Tibial nerve (tissue), 4 donors: ENCODE data around the gene GRK2. TPM values are rescaled to one million over a fixed set of nuclear protein-coding genes. Genes with fewer than 3 reads are reported as not detected.

Experiments
- DNase-seq, 2 donors: peaks; one replicate each; pipeline ENCODE4 v3.0.0-alpha.2; 2019; ENCODE audit warnings: low spot score in 2 of 2
- H3K27ac ChIP-seq, 4 donors: fragments of 200-600 bp; sonication (generic) in 3 of 4; one replicate each; pipeline ENCODE4 v1.5.1; 2017 to 2019; ENCODE audit warnings: mild to moderate bottlenecking in 1 of 4
- H3K27me3 ChIP-seq, 2 donors: fragments of 200-600 bp; sonication (generic) in 1 of 2; one replicate each; pipeline versions ENCODE4 v1.5.1 to v1.6.0; 2017 to 2019
- H3K36me3 ChIP-seq, 3 donors: fragments of 200-600 bp; sonication (generic); one replicate each; pipeline ENCODE4 v1.5.1; 2018 to 2019
- H3K4me1 ChIP-seq, 4 donors: fragments of 200-600 bp; sonication (generic) in 3 of 4; one replicate each; pipeline ENCODE4 v1.5.1; 2017 to 2019
- H3K4me3 ChIP-seq, 4 donors: fragments of 200-600 bp; sonication (generic) in 3 of 4; one replicate each; pipeline ENCODE4 v1.5.1; 2017 to 2019; ENCODE audit warnings: mild to moderate bottlenecking in 1 of 4, moderate library complexity in 1 of 4
- H3K9me3 ChIP-seq, 4 donors: fragments of 200-600 bp; sonication (generic) in 3 of 4; one replicate each; pipeline ENCODE4 v1.5.1; 2017 to 2019
- EP300 ChIP-seq, 2 donors: sonication (generic); formaldehyde crosslinking; IDR thresholded peaks; one replicate each; pipeline ENCODE4 v1.6.1; 2017; ENCODE audit warnings: antibody characterized with exemption in 2 of 2, mild to moderate bottlenecking in 1 of 2
- POLR2A ChIP-seq, 2 donors: fragments of 450-650 bp; IDR thresholded peaks; one replicate each; pipeline ENCODE4 v1.6.1; 2017; ENCODE audit warnings: antibody characterized with exemption in 2 of 2, mild to moderate bottlenecking in 2 of 2, moderate library complexity in 2 of 2
- WGBS, 2 donors: methylation state at CpG; one replicate each; pipeline ENCODE4 v1.1.5; 2018; 5-methylcytosine and 5-hydroxymethylcytosine counted together
- total RNA-seq, 4 donors: library from RNA; depleted of rRNA; stranded (reverse); fragments of >200 nt; gene quantifications; one replicate each; pipeline ENCODE4 v1.1.0, GENCODE V29; 2016
- TF ChIP-seq, protein P1 (sequence below), 5 experiments: fragments of 200-600 bp in 3 of 5; fragments of 450-650 bp in 2 of 5; sonication (generic) in 3 of 5; IDR thresholded peaks; one replicate each; pipeline ENCODE4 v1.5.1; 2016 to 2019; ENCODE audit warnings: antibody characterized with exemption in 5 of 5, mild to moderate bottlenecking in 3 of 5, moderate library complexity in 2 of 5

The GRK2 gene
- total RNA-seq, 4 donors from 2014 or later: 46.0 to 134 (median 65.4) TPM

GRCh38 chr11:67250059-67251043, 15.9 kb upstream of the GRK2 start:
- WGBS, 2 donors: 85 to 91% methylated on average over 37 of the region's 37 CpGs
- peaks cover 0 to 33% (median 9%) of the 10 kb centered on the region in 4 donors for H3K4me1 ChIP-seq
- TF ChIP-seq EP300 (IDR thresholded peaks at IDR 0.05) (no peak), POLR2A (IDR thresholded peaks at IDR 0.05) (no peak)
- TF ChIP-seq, protein P1, sequence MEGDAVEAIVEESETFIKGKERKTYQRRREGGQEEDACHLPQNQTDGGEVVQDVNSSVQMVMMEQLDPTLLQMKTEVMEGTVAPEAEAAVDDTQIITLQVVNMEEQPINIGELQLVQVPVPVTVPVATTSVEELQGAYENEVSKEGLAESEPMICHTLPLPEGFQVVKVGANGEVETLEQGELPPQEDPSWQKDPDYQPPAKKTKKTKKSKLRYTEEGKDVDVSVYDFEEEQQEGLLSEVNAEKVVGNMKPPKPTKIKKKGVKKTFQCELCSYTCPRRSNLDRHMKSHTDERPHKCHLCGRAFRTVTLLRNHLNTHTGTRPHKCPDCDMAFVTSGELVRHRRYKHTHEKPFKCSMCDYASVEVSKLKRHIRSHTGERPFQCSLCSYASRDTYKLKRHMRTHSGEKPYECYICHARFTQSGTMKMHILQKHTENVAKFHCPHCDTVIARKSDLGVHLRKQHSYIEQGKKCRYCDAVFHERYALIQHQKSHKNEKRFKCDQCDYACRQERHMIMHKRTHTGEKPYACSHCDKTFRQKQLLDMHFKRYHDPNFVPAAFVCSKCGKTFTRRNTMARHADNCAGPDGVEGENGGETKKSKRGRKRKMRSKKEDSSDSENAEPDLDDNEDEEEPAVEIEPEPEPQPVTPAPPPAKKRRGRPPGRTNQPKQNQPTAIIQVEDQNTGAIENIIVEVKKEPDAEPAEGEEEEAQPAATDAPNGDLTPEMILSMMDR (IDR thresholded peaks at IDR 0.05): no peak
- no peaks in the 10 kb centered on the region for H3K9me3 ChIP-seq
- no peak overlapping the region for H3K27ac ChIP-seq
- peaks cover 0 to 94% (median 66%) of the 10 kb centered on the region in 3 donors for H3K36me3 ChIP-seq
- DNase-seq: no peak
- H3K4me3 ChIP-seq: no peak overlapping the region
- no peaks in the 10 kb centered on the region for H3K27me3 ChIP-seq

GRCh38 chr11:67251841-67252240, 14.4 kb upstream of the GRK2 start:
- DNase-seq: no peak
- Histone ChIP-seq H3K4me3 (no peak overlapping the region), H3K27ac (peak overlapping the region in 1 of 4 donors; percentile 45), H3K9me3 (no peaks in the 10 kb centered on the region), H3K4me1 (peaks cover 0 to 33% (median 9%) of the 10 kb centered on the region in 4 donors), H3K27me3 (no peaks in the 10 kb centered on the region), H3K36me3 (peaks cover 0 to 95% (median 66%) of the 10 kb centered on the region in 3 donors)
- TF ChIP-seq EP300 (IDR thresholded peaks at IDR 0.05) (no peak), POLR2A (IDR thresholded peaks at IDR 0.05) (no peak)
- TF ChIP-seq, protein P1 (IDR thresholded peaks at IDR 0.05): no peak
- WGBS, 2 donors: 67 to 74% methylated on average over 1 of the region's 1 CpG

DNA sequence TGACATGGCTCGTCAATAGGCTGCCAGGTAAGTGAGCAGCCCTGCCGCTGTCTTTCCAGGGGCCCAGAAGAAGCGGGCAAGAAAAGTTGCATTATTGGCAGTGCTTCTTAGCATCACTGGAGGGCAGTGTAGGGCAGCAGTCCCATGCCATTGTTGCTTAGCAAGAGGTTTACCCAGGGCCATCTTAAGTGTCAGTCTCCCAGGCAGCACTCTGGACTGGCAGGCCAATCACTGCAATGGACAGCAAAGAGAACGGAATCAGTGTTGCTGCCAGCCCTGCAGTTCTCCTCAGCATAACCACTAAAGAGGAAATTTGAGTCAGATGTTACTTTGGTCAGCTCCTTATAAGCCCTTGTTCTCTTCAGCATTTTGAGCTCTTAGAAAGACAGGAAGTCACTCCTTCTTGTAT, 13.4 kb upstream of the GRK2 start:
- Histone ChIP-seq H3K4me3 (no peak overlapping the region), H3K36me3 (peaks cover 0 to 94% (median 65%) of the 10 kb centered on the region in 3 donors), H3K27ac (peak overlapping the region in 2 of 4 donors; percentile 77 to 78), H3K27me3 (no peaks in the 10 kb centered on the region), H3K4me1 (peaks cover 0 to 33% (median 9%) of the 10 kb centered on the region in 4 donors), H3K9me3 (no peaks in the 10 kb centered on the region)
- TF ChIP-seq POLR2A (IDR thresholded peaks at IDR 0.05) (no peak), EP300 (IDR thresholded peaks at IDR 0.05) (peak in 1 of 2 donors; percentile 30)
- TF ChIP-seq, protein P1 (IDR thresholded peaks at IDR 0.05): peak; percentile 9 to 46 (median 29)
- no peak for DNase-seq
- 54 to 75% methylated on average over 4 of the region's 4 CpGs for WGBS, 2 donors

- 72 to 86% methylated on average over 14 of the region's 14 CpGs for WGBS, 2 donors
- H3K36me3 ChIP-seq: peaks cover 0 to 86% (median 60%) of the 10 kb centered on the region in 3 donors
- no peak overlapping the region for H3K4me3 ChIP-seq
- H3K9me3 ChIP-seq: no peaks in the 10 kb centered on the region
- TF ChIP-seq EP300 (IDR thresholded peaks at IDR 0.05) (peak in 1 of 2 donors; percentile 44), POLR2A (IDR thresholded peaks at IDR 0.05) (no peak)
- H3K4me1 ChIP-seq: peaks cover 0 to 26% (median 9%) of the 10 kb centered on the region in 4 donors
- H3K27ac ChIP-seq: peak overlapping the region in 3 of 4 donors; percentile 57 to 79 (median 78)
- no peaks in the 10 kb centered on the region for H3K27me3 ChIP-seq
- no peak for DNase-seq
Observed at GRCh38 chr11:67253872-67254624, 12.2 kb upstream of the GRK2 start.

GRCh38 chr11:67254798-67255197, 11.5 kb upstream of the GRK2 start:
- no peak for TF ChIP-seq POLR2A (IDR thresholded peaks at IDR 0.05)
- TF ChIP-seq, protein P1 (IDR thresholded peaks at IDR 0.05): no peak
- no peak for TF ChIP-seq EP300 (IDR thresholded peaks at IDR 0.05)
- H3K27ac ChIP-seq: peak overlapping the region in 3 of 4 donors; percentile 24 to 79 (median 78)
- H3K4me1 ChIP-seq: peaks cover 0 to 26% (median 9%) of the 10 kb centered on the region in 4 donors
- DNase-seq: no peak
- peaks cover 0 to 79% (median 59%) of the 10 kb centered on the region in 3 donors for H3K36me3 ChIP-seq
- 72 to 78% methylated on average over 15 of the region's 15 CpGs for WGBS, 2 donors
- no peak overlapping the region for H3K4me3 ChIP-seq
- no peaks in the 10 kb centered on the region for H3K27me3 ChIP-seq
- no peaks in the 10 kb centered on the region for H3K9me3 ChIP-seq
